Astrocyte (in vitro differentiated cells and primary cell): ENCODE data around the gene KIF5A. TPM values are rescaled to one million over a fixed set of nuclear protein-coding genes. Genes with fewer than 3 reads are reported as not detected.

Source experiments
- DNase-seq: peaks from one replicate; pipeline ENCODE4 v3.0.0-alpha.2; 2010; ENCODE audit warnings: low read depth
- FAIRE-seq: peaks from 2 replicates; lab custom pipeline; 2011; peaks lifted over from hg19 to GRCh38; lab: Jason Lieb, UNC
- H2AFZ ChIP-seq: 2 replicates; pipeline ENCODE4 v1.6.0; 2012; ENCODE audit warnings: low read depth, low read length, inconsistent platforms
- H3K27ac ChIP-seq: 2 replicates; pipeline ENCODE4 v1.5.1; 2011; ENCODE audit warnings: low read depth, low read length, inconsistent platforms
- H3K27me3 ChIP-seq: 2 replicates; pipeline ENCODE4 v1.6.0; 2011; ENCODE audit warnings: low read length, inconsistent platforms; ENCODE audit not compliant: insufficient read depth
- H3K36me3 ChIP-seq: 2 replicates; pipeline ENCODE4 v1.5.1; 2011; ENCODE audit warnings: low read length, inconsistent platforms; ENCODE audit not compliant: insufficient read depth
- H3K4me1 ChIP-seq: 2 replicates; pipeline ENCODE4 v1.5.1; 2011; ENCODE audit warnings: low read length, inconsistent platforms; ENCODE audit not compliant: insufficient read depth
- H3K4me2 ChIP-seq: 2 replicates; pipeline ENCODE4 v1.6.0; 2012; ENCODE audit warnings: low read length, inconsistent platforms
- H3K4me3 ChIP-seq: 2 replicates; pipeline ENCODE4 v1.5.1; 2011; ENCODE audit warnings: low read depth, mild to moderate bottlenecking, low read length, inconsistent platforms; ENCODE audit not compliant: insufficient read depth
- H3K79me2 ChIP-seq: 2 replicates; pipeline ENCODE4 v1.6.0; 2012; ENCODE audit warnings: mild to moderate bottlenecking, low read length, inconsistent platforms; ENCODE audit not compliant: insufficient read depth
- H3K9ac ChIP-seq: 2 replicates; pipeline ENCODE4 v1.6.0; 2012; ENCODE audit warnings: mild to moderate bottlenecking, low read length, inconsistent platforms
- H3K9me3 ChIP-seq: 2 replicates; pipeline ENCODE4 v1.5.1; 2012; ENCODE audit warnings: low read depth, mild to moderate bottlenecking, low read length, inconsistent platforms; ENCODE audit not compliant: insufficient read depth
- H4K20me1 ChIP-seq: 2 replicates; pipeline ENCODE4 v1.6.0; 2012; ENCODE audit warnings: low read length, inconsistent platforms; ENCODE audit not compliant: insufficient read depth
- H3K27ac Mint-ChIP-seq: one replicate; pipeline ENCODE4 v1.8.0; 2021; ENCODE audit warnings: mild to moderate bottlenecking, mixed read lengths; ENCODE audit not compliant: unreplicated experiment
- H3K27me3 Mint-ChIP-seq: one replicate; pipeline ENCODE4 v1.8.0; 2021; ENCODE audit warnings: low read depth, mixed read lengths; ENCODE audit not compliant: unreplicated experiment
- H3K36me3 Mint-ChIP-seq: one replicate; pipeline ENCODE4 v1.8.0; 2021; ENCODE audit warnings: low read depth, mixed read lengths; ENCODE audit not compliant: unreplicated experiment
- H3K4me1 Mint-ChIP-seq: one replicate; pipeline ENCODE4 v1.8.0; 2021; ENCODE audit warnings: low read depth, mixed read lengths; ENCODE audit not compliant: unreplicated experiment
- H3K4me3 Mint-ChIP-seq: one replicate; pipeline ENCODE4 v1.8.0; 2021; ENCODE audit warnings: mild to moderate bottlenecking, moderate library complexity, mixed read lengths; ENCODE audit not compliant: unreplicated experiment
- H3K9me3 Mint-ChIP-seq: one replicate; pipeline ENCODE4 v1.8.0; 2021; ENCODE audit warnings: mild to moderate bottlenecking, mixed read lengths; ENCODE audit not compliant: unreplicated experiment
- CTCF ChIP-seq: IDR thresholded peaks from 2 replicates; pipeline ENCODE4 v1.5.1; 2011; ENCODE audit warnings: low read depth, mild to moderate bottlenecking, inconsistent platforms, low read length, moderate library complexity; ENCODE audit not compliant: insufficient read depth
- EZH2 ChIP-seq: IDR thresholded peaks from 2 replicates; pipeline ENCODE4 v1.6.1; 2012; ENCODE audit warnings: mild to moderate bottlenecking, low read length, inconsistent platforms; ENCODE audit not compliant: insufficient read depth
- total RNA-seq: library from RNA; stranded (reverse); gene quantifications from 2 replicates; pipeline ENCODE4 v1.2.1, GENCODE V29; 2021

Gene KIF5A
- total RNA-seq, 1 donor from 2014 or later: 7.2 TPM

DNA sequence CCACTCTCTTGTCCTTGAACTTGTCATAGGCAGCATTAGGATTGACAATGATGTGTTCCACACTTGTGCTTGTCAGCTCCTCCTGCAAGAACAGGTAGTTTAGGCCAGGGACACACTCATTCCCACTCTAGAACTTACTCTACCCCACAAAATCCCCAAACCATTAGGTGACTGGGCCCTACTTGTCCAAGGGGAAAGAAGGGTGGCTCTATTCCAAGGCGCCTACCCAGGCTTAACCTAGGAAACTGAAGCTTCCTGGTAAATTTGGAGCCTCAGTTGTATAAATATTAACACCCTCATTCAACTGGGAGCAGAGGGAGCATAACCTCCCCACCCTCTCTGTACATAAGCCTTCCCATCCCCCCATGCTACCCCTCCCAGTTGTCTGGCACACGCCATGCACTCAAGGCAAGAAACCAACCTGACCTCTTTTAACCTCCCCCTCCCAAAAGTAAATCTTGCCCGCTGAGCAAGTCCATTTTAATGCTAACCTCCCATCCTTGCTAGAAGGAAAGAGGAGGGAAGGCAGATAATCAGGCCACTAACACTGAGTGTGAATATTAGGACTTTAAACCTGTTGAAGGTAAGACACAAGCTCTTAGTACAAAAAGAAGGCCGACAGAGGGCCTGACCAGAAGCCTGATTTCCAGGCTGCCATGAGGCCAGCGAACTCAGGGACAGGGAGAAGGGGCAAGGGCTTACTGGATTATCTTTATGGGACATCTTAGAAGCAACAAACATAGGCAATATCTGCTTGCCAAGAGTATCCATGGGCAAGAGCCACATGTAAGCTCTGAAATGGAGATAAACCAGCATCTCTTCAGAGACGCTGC, 13.9 kb upstream of the KIF5A start:
- H3K4me2 ChIP-seq: no peak overlapping the region
- no peak for FAIRE-seq

DNA sequence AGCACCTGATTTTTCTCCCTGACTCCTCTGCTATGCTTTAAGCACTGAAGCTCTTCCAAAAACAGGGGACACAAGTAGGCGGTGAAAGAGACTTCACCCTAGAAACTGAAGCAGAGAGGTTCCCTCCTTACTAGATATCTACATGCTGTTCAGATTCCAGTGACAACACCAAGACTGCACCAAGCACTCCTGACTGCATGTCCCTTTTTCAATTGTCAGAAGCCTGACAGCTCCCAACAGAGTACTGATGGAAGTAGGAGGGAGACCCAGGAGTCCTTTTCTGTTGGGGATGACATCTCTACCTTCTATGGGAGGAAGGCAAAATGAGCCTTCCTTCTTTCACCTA, 13.3 kb upstream of the KIF5A start:
- Mint-ChIP-seq H3K4me3 (no peak overlapping the region), H3K27me3 (no peaks in the 10 kb centered on the region), H3K27ac (no peak overlapping the region), H3K4me1 (peaks cover 10% of the 10 kb centered on the region), H3K36me3 (peaks cover 30% of the 10 kb centered on the region), H3K9me3 (no peaks in the 10 kb centered on the region)
- Histone ChIP-seq H3K4me2 (no peak overlapping the region), H3K4me3 (no peak overlapping the region), H3K27me3 (no peaks in the 10 kb centered on the region), H4K20me1 (peaks cover 63% of the 10 kb centered on the region), H3K4me1 (peaks cover 4% of the 10 kb centered on the region), H3K36me3 (peaks cover 49% of the 10 kb centered on the region), H2AFZ (no peak overlapping the region), H3K79me2 (peaks cover 25% of the 10 kb centered on the region), H3K9me3 (no peaks in the 10 kb centered on the region), H3K9ac (no peak overlapping the region), H3K27ac (no peak overlapping the region)
- TF ChIP-seq EZH2: no peak
- no peak for TF ChIP-seq CTCF
- DNase-seq (no peak), FAIRE-seq (no peak)

More for the DNA sequence above, 13.9 kb upstream of the KIF5A start:
- H4K20me1 ChIP-seq: peaks cover 57% of the 10 kb centered on the region
- no peak overlapping the region for H3K27ac Mint-ChIP-seq
- H3K4me3 Mint-ChIP-seq: peak overlapping the region; percentile 64
- no peaks in the 10 kb centered on the region for H3K4me1 ChIP-seq
- H3K9ac ChIP-seq: no peak overlapping the region
- peaks cover 53% of the 10 kb centered on the region for H3K36me3 ChIP-seq
- H3K79me2 ChIP-seq: peaks cover 21% of the 10 kb centered on the region
- no peak for DNase-seq
- TF ChIP-seq EZH2 (no peak), CTCF (no peak)
- H3K27me3 ChIP-seq: no peaks in the 10 kb centered on the region
- H3K9me3 Mint-ChIP-seq: no peaks in the 10 kb centered on the region
- H3K9me3 ChIP-seq: no peaks in the 10 kb centered on the region
- peaks cover 7% of the 10 kb centered on the region for H3K4me1 Mint-ChIP-seq
- H3K4me3 ChIP-seq: no peak overlapping the region
- H3K36me3 Mint-ChIP-seq: peaks cover 29% of the 10 kb centered on the region
- H2AFZ ChIP-seq: no peak overlapping the region
- no peak overlapping the region for H3K27ac ChIP-seq
- no peaks in the 10 kb centered on the region for H3K27me3 Mint-ChIP-seq
